KG1 (cell line): Measurements from ENCODE around the gene GAB1.

Source experiments
- DNase-seq: peaks from one replicate; lab custom pipeline; 2025; lab: John Stamatoyannopoulos, UW

GAB1 gene

DNA sequence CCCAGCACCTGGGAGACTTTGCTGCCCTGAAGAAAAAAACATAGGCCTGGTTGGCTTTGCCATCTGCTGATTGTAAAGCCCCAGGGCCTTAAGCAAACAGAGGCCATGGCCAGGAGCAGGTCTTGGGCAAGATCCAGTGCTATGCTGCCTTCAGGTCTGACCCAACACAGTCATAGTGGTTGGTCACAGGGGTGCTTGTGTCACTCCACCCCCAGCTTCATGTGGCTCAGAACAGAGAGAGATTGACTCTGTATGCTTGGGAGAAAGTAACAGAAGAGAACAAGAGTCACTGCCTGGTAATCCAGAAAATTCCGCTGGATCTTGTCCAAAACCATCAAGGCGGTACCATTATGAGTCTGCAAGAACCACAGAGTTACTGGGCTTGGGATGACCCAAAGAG lies 152.4 kb downstream of the GAB1 start:
- DNase-seq: no peak

DNA sequence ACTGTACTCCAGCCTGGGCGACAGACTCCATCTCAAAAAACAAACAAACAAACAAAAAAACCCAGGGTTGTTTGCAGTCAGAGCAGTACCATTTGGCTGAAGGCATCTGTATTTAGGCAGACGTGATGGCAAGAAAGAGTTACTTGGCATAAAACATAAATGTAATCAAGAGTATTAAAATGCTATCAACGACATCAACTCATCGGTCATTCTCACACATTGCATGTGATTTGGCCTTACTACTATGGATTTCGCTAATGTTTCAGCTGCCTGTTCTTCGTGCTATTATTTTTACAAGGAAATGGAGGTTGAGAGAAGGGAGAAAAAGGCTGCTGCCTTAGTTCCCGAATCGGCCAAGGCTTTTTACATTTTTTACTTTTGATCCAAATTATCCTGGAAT lies 161.3 kb downstream of the GAB1 start:
- no peak for DNase-seq

DNA sequence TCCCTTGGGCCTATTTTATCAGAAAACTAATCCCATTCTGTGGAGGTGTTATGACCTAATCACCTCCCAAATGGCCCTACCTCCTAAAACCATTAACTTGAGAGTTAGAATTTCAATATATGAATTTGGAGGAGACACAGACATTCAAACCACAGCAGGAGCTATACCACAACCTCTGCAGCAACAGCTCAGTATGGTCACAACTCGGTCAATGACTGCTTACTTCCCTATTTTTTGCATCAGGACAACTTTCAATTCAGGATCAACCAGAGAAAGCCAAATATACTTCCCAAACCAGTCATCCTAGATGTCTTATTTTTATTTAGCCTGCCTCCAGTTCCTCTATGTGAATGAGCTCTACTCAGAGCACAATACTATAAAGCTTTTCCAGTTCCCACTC lies 165.6 kb downstream of the GAB1 start:
- no peak for DNase-seq

DNA sequence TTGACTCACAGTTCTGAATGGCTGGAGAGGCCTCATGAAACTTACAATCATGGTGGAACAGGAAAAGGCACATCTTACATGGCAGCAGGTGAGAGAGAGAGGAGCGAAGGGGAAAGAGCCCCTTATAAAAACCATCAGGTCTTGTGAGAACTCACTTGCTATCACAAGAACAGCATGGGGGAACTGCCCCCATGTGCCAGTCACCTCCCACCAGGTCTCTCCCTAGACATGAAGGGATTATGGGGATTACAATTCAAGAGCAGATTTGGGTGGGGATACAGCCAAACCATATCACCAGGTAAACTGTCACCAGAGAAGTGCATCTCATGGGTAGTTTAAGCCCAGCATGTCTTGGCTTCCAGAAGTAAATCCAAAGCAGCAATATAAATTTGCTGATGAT lies 169.4 kb downstream of the GAB1 start:
- DNase-seq: no peak

DNA sequence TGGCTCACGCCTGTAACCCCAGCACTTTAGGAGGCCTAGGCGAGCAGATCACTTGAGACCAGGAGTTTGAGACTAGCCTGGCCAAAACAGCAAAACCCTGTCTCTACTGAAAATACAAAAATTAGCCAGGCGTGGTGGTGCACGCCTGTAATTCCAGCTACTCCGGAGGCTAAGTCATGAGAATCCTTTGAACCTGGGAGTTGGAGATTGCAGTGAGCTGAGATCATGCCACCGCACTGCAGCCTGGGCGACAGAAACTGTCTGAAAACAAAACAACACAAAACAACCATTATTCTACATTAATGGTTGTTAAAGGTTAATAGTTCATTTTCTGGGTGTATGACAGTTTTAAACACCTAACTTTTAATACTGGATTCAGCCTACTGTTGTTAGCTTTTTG lies 175.2 kb downstream of the GAB1 start:
- DNase-seq: no peak

DNA sequence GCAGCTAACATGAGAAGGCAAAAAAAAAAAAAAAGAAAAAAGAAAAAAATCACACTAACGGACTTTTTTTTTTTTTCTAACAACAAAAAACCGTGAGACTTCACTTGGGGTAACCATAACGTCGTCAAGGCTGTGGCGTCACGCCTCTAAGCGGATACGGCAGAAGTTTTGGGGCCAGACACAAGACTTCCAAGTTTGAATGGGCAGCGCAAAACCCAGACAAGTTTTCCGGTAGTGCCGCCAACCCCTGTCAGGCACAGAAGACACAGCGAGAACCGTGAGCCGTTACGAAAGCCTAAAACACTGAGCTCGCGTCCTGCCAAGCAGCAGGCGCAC lies 176.3 kb downstream of the GAB1 start:
- no peak for DNase-seq

DNA sequence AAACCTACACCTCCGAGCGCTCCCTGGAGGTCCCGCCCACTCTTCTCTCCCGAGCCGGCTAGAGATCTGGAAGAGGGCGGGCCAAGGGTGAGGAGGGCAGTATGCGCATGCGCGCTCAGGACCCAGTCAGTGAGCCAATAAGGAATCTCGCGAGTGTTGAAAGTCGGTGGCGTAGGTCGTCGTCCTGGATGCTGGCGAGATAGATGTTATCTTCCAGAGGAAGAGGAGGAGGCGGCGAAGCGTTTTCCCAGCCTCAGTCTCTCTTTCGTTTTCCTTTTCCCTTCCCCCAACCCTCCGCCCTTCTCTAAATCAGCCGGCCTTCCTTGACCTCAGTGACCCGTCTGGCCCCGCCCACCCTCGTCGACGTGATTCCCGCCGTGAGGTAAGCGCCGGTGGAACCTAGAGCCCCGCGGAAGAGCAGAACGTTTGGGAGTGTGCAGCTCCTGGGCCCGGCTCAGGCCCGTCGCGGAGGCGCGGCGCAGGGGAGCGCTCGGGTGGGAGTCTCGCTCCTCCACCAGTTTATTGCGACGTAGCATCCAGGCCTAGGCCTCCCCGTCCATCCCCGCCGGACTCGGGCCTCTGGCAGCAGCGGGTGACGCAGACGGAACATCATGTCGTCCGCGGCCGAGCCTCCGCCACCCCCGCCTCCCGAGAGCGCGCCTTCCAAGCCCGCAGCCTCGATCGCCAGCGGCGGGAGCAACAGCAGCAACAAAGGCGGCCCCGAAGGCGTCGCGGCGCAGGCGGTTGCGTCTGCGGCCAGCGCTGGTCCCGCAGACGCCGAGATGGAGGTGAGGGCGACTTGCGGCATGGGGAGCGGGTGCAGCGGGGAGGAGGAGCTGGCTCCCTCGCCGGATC lies 176.9 kb downstream of the GAB1 start, which contains the start of gene SMARCA5:
Gene SMARCA5 (plus strand): TSS at position 389 of the 855 bp plus-strand sequence. CDS start 223 bp downstream, at position 612.
- peak; percentile 98 for DNase-seq

DNA sequence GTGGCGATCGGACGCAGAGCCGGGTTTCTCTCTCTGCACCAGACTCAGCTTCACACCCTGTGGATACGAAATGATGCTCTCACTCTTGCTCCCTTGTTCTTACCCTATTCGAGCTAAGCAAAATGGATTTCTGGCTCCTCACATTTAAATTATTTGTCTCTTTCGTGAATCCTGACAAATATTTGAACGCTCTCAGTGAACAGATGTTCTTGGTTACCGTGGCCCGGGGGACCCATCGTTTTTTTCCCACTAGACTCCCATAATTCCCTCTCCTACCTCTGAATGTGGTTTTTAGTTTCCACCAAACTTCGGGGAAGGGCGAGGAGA lies 177.5 kb downstream of the GAB1 start:
- no peak for DNase-seq

DNA sequence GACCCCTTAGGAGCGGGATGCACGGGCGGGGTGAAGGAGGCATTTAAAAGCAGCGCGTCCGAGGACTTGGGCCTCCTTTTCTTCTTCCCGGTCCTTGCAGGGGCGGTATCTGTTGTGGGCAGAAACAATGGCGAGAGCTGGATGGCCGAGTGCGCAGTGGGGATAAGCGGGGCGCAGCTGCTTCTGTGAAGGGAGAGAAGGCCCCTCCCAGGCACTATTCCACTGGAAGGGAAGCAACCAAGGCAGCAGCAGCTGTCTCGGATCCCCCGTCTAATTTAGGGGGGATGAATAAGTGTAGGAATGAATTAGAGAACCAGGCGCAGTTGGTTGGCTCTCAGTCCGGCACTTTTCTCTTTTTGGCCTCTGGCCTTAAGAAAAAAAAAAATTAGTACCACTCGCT lies 177.8 kb downstream of the GAB1 start:
- no peak for DNase-seq

DNA sequence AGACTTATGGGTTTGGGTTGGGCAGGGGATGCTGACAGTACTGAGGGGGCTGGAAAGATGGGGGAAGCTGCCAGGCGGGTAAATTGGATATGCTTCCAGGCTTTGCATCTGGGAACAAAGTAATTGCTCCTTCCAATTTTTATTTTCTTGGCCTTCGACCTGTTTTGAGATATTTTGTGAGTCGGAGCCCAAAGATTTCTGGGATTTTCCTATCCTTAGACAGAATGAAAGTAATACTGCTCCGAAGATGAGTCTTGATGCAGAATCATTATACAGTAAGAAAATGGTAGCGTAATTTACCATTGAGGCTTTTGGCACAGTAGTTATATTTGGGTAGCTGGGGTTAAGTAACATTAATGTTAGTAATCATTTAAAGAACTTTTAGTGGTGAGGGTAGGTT lies 178.2 kb downstream of the GAB1 start:
- no peak for DNase-seq

DNA sequence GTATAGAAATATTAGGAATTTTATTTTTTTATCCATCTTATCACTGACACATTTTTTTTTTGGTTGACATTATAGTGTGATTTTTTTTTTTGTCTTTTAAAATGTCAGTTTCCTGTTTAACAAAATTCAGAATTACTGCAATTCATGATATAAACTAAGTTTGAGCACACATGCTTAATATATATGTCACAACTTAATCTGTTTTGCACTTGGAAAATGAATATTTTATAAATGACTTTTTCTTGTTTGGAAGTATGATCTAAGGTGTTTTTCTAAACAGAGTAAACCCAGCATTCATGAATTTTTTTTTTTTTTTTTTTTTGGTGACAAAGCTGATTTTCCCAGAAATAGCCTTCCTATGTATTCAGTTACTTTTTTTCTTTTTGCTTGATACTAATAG lies 179.2 kb downstream of the GAB1 start:
- no peak for DNase-seq

DNA sequence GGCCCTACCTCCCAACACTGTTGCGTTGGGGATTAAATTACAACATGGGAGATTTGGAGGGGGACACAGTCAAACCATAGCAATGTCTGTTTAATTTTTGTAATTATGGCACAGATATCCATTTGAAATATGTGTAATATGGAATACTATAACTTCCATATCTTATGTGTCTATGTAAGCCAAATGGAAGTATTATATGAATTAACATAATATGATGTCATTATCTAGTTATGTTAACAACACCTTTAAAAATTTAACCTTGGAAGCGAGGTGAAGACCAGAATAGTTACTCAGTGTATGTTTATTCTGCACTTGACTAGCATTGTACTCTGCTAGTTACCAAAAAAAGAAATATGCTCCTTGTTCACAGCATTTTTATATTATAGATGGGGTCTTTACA lies 181.1 kb downstream of the GAB1 start:
- no peak for DNase-seq
